Astrocyte of the spinal cord (primary cell): Measurements from ENCODE around the gene RAD50.

Experiments
- DNase-seq: peaks from one replicate; pipeline ENCODE4 v3.0.0; 2011; ENCODE audit warnings: low read depth, low spot score
- H3K4me3 ChIP-seq: 2 replicates; pipeline ENCODE4 v1.5.1; 2011; ENCODE audit warnings: low read depth, mild to moderate bottlenecking, low read length, moderate library complexity
- CTCF ChIP-seq: IDR thresholded peaks from 2 replicates; pipeline ENCODE4 v1.5.1; 2012; ENCODE audit warnings: low read depth, mild to moderate bottlenecking, low read length, inconsistent platforms
- in situ Hi-C: cut with HindIII; loops from 2 replicates; pipeline ENCODE4 v1.10.0; 2017; ENCODE audit warnings: low sequenced_read_pairs

Gene RAD50

DNA sequence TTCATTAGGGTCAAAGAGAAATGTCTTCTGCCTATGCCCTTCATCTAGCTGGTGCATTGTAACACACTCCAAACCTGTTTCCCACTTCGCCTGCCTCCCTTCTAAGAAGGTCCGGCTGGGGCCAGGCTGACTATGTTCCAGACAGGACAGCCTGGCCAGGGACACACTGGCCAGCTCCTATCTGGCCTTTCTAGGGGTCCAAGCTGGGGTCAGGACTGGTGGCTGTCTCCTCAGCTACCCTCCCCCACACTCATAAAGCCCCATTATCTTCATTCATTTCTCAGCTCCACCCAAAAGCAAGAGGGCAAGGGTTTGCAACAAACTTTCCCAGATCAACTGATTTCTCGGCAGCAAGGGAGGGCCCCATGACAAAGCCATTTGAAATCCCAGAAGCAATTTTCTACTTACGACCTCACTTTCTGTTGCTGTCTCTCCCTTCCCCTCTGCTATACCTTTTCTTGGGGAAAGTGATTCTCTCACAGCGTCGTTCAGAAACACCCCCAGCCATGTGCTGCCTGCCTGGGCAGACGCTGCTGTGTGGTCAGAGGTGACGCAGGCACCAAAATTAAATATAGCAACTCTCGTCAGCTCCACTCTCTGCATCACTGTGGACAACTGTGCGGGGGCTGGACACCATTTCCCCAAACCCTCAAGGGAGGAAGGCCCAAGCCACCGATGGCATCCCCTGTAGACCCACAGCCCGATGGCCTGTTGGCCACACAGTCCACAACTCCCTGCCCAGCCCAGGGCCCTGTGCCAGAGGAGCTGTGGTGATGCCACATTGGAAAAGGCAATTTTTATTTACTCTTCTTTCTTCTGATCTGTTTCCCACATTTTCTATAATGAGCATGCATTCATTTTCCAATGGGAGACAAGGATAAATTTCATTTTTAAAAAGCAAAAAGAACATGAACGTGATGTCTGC is 107.3 kb downstream of the RAD50 start:
- in situ Hi-C loops, result no loop called here
- no peak for TF ChIP-seq CTCF
- no peak for DNase-seq
- no peak overlapping the region for H3K4me3 ChIP-seq

DNA sequence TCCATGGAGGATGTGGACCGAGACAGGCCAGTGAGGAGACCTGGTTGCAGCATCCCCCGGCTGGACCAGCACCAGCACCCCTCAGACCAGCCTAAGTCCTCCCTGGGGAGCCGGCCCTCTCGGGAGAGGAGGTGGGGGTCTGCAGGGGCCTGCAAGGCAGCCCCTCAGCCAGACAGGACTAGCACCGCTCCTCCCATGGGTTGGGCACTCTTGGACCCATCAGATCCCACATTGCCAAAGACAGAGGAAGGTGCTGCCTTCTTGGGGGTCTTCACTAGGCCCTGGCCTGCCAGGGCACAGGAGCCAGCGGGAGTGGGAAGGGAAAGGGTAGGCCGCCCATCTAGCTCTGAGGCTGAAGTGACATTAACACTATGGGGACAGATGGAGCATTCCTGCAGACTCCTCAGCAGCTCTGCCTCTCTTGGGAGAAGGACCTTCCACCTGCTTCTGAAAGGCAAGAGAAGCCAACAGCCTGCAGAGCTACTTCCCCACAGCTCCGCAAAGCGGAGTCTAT is 108.0 kb downstream of the RAD50 start:
- DNase-seq, result no peak
- in situ Hi-C loops, result no loop called here
- no peak overlapping the region for H3K4me3 ChIP-seq
- no peak for TF ChIP-seq CTCF

DNA sequence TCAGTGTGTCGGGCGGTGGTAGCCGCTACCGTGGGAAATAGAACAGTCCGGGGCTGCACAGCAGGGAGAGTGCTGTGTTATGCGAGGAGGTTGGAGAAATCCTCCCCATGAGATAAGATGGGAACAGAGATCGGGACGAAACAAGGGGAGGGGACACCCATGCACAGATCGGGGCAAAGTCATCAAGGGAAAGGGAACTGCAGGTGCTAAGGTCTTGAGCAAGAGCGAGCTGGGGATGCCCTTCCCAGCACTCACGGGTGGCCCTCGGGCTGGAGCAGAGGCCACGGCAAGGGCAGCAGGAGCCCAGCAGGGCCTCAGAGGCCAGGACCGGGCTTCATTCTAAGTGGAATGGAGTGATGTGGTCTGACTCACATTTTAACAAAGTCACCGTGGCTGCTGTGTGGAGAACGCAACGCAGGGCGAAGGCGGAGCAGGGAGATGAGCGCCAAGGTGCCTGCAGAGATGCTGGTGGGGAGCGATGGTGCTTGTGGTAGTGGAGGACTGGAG is 108.8 kb downstream of the RAD50 start:
- no peak for DNase-seq
- no peak overlapping the region for H3K4me3 ChIP-seq
- TF ChIP-seq CTCF, result no peak
- in situ Hi-C loops, result no loop called here

DNA sequence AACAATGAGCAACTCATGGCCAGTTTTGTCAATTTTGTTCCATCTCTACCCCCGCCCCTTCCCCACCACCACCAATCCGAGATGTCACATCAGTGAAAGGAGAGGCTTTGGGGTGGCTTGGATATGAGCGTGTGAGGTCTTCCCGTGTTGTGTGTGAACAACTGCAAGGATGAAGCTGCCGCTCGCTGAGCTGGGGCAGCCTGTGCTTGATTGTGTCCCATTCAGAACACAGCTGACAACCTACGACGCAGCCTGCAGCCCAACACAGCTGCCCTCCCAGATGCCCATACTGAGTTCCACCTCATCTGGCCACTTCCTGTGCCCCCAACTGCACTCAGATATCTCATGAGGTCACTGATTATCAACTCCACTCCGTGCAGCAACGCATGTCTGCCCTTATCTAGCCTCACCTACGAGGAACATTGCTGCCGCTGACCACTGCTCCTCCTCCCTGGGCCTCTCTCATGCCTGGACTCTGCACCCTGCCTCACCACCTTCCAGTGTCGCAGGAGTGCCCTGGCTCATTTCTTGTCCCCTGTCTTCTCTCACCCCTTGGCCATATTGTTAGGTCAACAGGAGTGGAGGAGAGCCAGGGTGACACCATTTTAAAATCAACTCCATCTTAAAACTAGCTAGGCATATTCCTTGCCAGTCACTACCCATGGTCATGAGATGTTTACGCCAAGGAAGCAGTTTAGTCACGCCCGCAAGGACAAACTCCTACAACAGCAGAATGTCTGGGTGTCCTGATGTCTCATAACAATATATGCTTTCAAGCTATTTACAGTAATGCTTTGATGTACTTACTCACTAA is 109.7 kb downstream of the RAD50 start:
- no peak overlapping the region for H3K4me3 ChIP-seq
- in situ Hi-C loops, result no loop called here
- no peak for DNase-seq

DNA sequence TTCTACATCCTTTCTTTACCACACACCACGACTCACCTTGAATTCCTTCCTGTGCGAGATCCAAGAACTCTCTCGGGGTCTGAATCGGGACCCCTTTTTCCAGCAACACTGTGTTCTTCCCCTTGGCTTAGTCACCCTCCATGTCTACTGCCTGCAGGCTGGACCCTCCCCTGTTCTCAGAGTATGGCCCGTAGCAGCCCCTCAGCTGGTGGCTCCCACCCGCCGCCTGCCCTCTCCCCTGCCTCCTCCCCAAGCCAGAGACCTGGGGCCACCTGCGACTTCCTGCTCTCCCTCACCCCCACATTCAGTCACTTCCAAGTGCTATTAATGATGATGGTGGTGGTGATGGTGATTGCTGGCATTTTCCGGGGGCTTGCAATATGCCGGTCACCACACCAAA is 110.5 kb downstream of the RAD50 start:
- in situ Hi-C loops, result no loop called here
- no peak for DNase-seq
- no peak overlapping the region for H3K4me3 ChIP-seq
- TF ChIP-seq CTCF, result no peak

More for the DNA sequence above, 109.7 kb downstream of the RAD50 start:
- no peak for TF ChIP-seq CTCF
